B cell (primary cell): ENCODE measurements around the gene PLEKHB1. TPM values are rescaled to one million over a fixed set of nuclear protein-coding genes. Genes with fewer than 3 reads are reported as not detected.

ENCODE experiments used
- ATAC-seq: fragments of 200-7000 bp; cut with Tn5 transposase; one replicate; pipeline ENCODE4 v1.10.0; 2021; ENCODE audit warnings: low read depth, mild to moderate bottlenecking, moderate number of reproducible peaks, moderate library complexity
- CTCF ChIA-PET: fragments of 350-600 bp; sonication (Branson Sonifier 250); formaldehyde crosslinking; loops from one replicate; lab custom pipeline; 2021; ENCODE audit warnings: antibody characterized with exemption, inconsistent platforms; lab: Charles Lee
- POLR2A ChIA-PET: fragments of 350-600 bp; sonication (Branson Sonifier 250); formaldehyde crosslinking; loops from one replicate; lab custom pipeline; 2021; ENCODE audit warnings: antibody characterized with exemption; lab: Charles Lee
- DNase-seq: peaks from one replicate; pipeline ENCODE4 v3.0.0; 2013
- H2AFZ ChIP-seq: 2 replicates; pipeline ENCODE4 v1.6.1; 2012; ENCODE audit warnings: mild to moderate bottlenecking, low read depth, low read length; ENCODE audit not compliant: insufficient read depth, poor library complexity, severe bottlenecking
- H3K27ac ChIP-seq, 2 donors: 1 replicate in 1 of 2; 2 replicates in 1 of 2; pipeline ENCODE4 v1.5.1; 2012 to 2013; ENCODE audit warnings: low read length in 2 of 2, mild to moderate bottlenecking in 2 of 2, moderate library complexity in 1 of 2
- H3K27me3 ChIP-seq, 4 experiments: fragments of 200-600 bp in 1 of 4; sonication (generic) in 1 of 4; replicated peaks in 1 of 4; 1 replicate in 2 of 4; 2 replicates in 2 of 4; pipeline versions ENCODE4 v1.6.1 to v1.7.0; 2013 to 2016; ENCODE audit warnings: low read length in 3 of 4, mild to moderate bottlenecking in 2 of 4, mixed read lengths in 1 of 4, moderate library complexity in 1 of 4; ENCODE audit not compliant: insufficient read depth in 4 of 4, control insufficient read depth in 3 of 4; ENCODE audit errors: control extremely low read depth in 1 of 4
- H3K36me3 ChIP-seq, 2 experiments: replicated peaks in 1 of 2; 1 replicate in 1 of 2; 2 replicates in 1 of 2; pipeline versions ENCODE4 v1.6.1 to v1.7.1; 2013; ENCODE audit warnings: low read length in 1 of 2; ENCODE audit not compliant: insufficient read depth in 2 of 2, control insufficient read depth in 1 of 2; ENCODE audit errors: control extremely low read depth in 1 of 2, extremely low read depth in 1 of 2
- H3K4me1 ChIP-seq, 2 donors: fragments of 200-600 bp in 1 of 2; sonication (generic) in 1 of 2; 1 replicate in 1 of 2; 2 replicates in 1 of 2; pipeline versions ENCODE4 v1.5.1 to v1.6.1; 2013 to 2017; ENCODE audit warnings: low read length in 2 of 2; ENCODE audit not compliant: control insufficient read depth in 2 of 2, insufficient read depth in 2 of 2
- H3K4me2 ChIP-seq: replicated peaks from 2 replicates; pipeline ENCODE3; 2012; ENCODE audit warnings: mild to moderate bottlenecking, low read depth, low read length; ENCODE audit not compliant: poor library complexity, severe bottlenecking
- H3K4me3 ChIP-seq, 5 experiments: fragments of 200-600 bp in 1 of 5; sonication (generic) in 1 of 5; 1 replicate in 3 of 5; 2 replicates in 2 of 5; pipeline versions ENCODE4 v1.5.1 to v1.7.0; 2011 to 2016; ENCODE audit warnings: low read length in 4 of 5, mild to moderate bottlenecking in 4 of 5, low read depth in 2 of 5, control low read depth in 1 of 5, moderate library complexity in 1 of 5; ENCODE audit not compliant: insufficient read depth in 1 of 5; ENCODE audit errors: control extremely low read depth in 1 of 5, extremely low read depth in 1 of 5
- H3K79me2 ChIP-seq: fragments of 200-600 bp; sonication (generic); one replicate; pipeline ENCODE4 v1.6.0; 2016; ENCODE audit warnings: low read length; ENCODE audit not compliant: control insufficient read depth, insufficient read depth
- H3K9ac ChIP-seq: fragments of 200-600 bp; sonication (generic); 2 replicates; pipeline ENCODE4 v1.6.1; 2017; ENCODE audit warnings: mild to moderate bottlenecking, low read length, moderate library complexity
- H3K9me3 ChIP-seq, 3 donors: one replicate each; pipeline versions ENCODE4 v1.6.1 to v1.7.1; 2013; ENCODE audit warnings: low read length in 2 of 3; ENCODE audit not compliant: control insufficient read depth in 2 of 3, insufficient read depth in 1 of 3; ENCODE audit errors: control extremely low read depth in 1 of 3
- H4K20me1 ChIP-seq: 2 replicates; pipeline ENCODE4 v1.6.0; 2012; ENCODE audit warnings: mild to moderate bottlenecking, low read length; ENCODE audit not compliant: insufficient read depth, control insufficient read depth, poor library complexity, severe bottlenecking
- H3K27ac Mint-ChIP-seq: one replicate; pipeline ENCODE4 v1.8.0; 2021; ENCODE audit warnings: mixed read lengths
- H3K27me3 Mint-ChIP-seq: one replicate; pipeline ENCODE4 v1.8.0; 2021; ENCODE audit warnings: mixed read lengths
- H3K4me1 Mint-ChIP-seq: one replicate; pipeline ENCODE4 v1.8.0; 2021; ENCODE audit warnings: mixed read lengths
- H3K4me3 Mint-ChIP-seq: one replicate; pipeline ENCODE4 v1.8.0; 2021; ENCODE audit warnings: mixed read lengths
- H3K9me3 Mint-ChIP-seq: one replicate; pipeline ENCODE4 v1.8.0; 2022; ENCODE audit warnings: mixed read lengths; ENCODE audit not compliant: insufficient read depth
- EZH2 ChIP-seq: IDR thresholded peaks from 2 replicates; pipeline ENCODE4 v1.6.1; 2012; ENCODE audit warnings: borderline replicate concordance, low read depth, mild to moderate bottlenecking, moderate library complexity, low read length; ENCODE audit not compliant: insufficient read depth, poor library complexity, severe bottlenecking
- WGBS: methylation state at CpG from one replicate; pipeline ENCODE4 v1.1.5; 2013; ENCODE audit warnings: missing lambda C conversion rate; ENCODE audit not compliant: insufficient coverage; 5-methylcytosine and 5-hydroxymethylcytosine counted together
- intact Hi-C: fragments of 100-400 bp; cut with micrococcal nuclease; formaldehyde crosslinking; loops from one replicate; pipeline ENCODE4 v1.10.0; 2022
- polyA plus RNA-seq: library from polyadenylated mRNA; depleted of rRNA; stranded (reverse); fragments of >200 nt; gene quantifications from 2 replicates; pipeline ENCODE4 v1.2.3, GENCODE V29; 2012
- total RNA-seq, 2 donors: library from RNA; stranded (reverse); fragments of 120-200 nt in 1 of 2; gene quantifications; 1 replicate in 1 of 2; 2 replicates in 1 of 2; pipeline versions ENCODE4 v1.2.3 to v1.2.4, GENCODE V29; 2013 to 2022
- TF ChIP-seq, protein P1 (sequence below): fragments of 200-600 bp; IDR thresholded peaks from one replicate; pipeline ENCODE4 v1.8.0; 2022; ENCODE audit warnings: antibody characterized with exemption, mild to moderate bottlenecking

The PLEKHB1 gene
- total and polyA plus RNA-seq, 2 donors (not counting 1 experiment from before 2014, with no cell fraction given): 13.8 to 16.7 TPM

DNA sequence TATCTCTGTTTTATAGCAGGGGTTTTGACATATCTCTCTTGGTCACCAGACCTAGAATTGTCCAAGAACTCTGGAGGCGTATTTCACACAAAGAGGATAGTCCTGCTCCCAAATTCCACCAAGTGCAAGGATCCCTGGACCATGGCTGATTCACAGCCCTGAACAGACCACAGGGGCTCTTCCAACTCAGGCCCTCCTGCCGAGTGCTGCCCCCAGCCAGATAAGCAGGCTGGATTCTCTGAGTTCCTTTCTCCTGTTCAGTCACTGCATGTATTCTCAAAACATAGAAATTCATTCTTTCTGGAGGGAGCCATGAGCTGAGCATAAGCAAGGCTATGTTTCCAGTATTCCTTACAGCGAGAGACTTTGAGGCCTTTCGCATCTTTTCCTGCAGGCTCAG is 13.4 kb upstream of the PLEKHB1 start:
- H2AFZ ChIP-seq: no peak overlapping the region
- DNase-seq (no peak), ATAC-seq (no peak)
- intact Hi-C loops: no loop called here
- H3K9me3 ChIP-seq: no peaks in the 10 kb centered on the region
- no peak overlapping the region for H3K4me3 ChIP-seq
- H4K20me1 ChIP-seq: no peaks in the 10 kb centered on the region
- no peak for TF ChIP-seq EZH2
- TF ChIP-seq, protein P1, sequence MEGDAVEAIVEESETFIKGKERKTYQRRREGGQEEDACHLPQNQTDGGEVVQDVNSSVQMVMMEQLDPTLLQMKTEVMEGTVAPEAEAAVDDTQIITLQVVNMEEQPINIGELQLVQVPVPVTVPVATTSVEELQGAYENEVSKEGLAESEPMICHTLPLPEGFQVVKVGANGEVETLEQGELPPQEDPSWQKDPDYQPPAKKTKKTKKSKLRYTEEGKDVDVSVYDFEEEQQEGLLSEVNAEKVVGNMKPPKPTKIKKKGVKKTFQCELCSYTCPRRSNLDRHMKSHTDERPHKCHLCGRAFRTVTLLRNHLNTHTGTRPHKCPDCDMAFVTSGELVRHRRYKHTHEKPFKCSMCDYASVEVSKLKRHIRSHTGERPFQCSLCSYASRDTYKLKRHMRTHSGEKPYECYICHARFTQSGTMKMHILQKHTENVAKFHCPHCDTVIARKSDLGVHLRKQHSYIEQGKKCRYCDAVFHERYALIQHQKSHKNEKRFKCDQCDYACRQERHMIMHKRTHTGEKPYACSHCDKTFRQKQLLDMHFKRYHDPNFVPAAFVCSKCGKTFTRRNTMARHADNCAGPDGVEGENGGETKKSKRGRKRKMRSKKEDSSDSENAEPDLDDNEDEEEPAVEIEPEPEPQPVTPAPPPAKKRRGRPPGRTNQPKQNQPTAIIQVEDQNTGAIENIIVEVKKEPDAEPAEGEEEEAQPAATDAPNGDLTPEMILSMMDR: no peak
- Mint-ChIP-seq H3K4me3 (no peak overlapping the region), H3K27ac (no peak overlapping the region), H3K27me3 (no peaks in the 10 kb centered on the region), H3K9me3 (no peaks in the 10 kb centered on the region), H3K4me1 (no peaks in the 10 kb centered on the region)
- no peak overlapping the region for H3K4me2 ChIP-seq
- WGBS: 95% methylated on average over 2 of the region's 4 CpGs
- no peaks in the 10 kb centered on the region for H3K79me2 ChIP-seq
- no peaks in the 10 kb centered on the region for H3K36me3 ChIP-seq
- H3K9ac ChIP-seq: no peak overlapping the region
- H3K27ac ChIP-seq: no peak overlapping the region
- CTCF ChIA-PET: interaction anchor here (0.8 kb wide), 1 partner anchor 27 kb away, joined by 3 read pairs; no protein-coding TSS in a partner anchor
- POLR2A ChIA-PET: no interaction called here
- no peaks in the 10 kb centered on the region for H3K4me1 ChIP-seq
- H3K27me3 ChIP-seq: no peaks in the 10 kb centered on the region

DNA sequence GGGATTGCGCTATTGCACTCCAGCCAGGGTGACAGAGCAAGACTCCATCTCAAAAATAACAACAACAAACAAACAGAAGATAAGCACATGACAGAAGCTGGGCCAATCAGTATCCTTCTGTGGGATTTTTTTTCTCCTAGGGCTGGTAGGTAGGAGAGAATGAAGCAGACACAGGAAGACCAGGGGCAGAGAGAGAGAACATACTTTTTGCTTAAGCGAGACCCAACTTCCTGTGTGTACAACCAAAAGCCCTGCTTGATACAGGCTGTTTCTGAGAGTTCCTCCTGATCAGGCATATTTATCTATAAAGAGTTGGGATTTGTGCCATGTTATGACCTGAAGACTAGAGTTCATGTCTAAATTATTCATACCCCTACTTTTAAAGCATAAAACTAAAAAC is 12.4 kb upstream of the PLEKHB1 start:
- Mint-ChIP-seq H3K27ac (no peak overlapping the region), H3K4me1 (no peaks in the 10 kb centered on the region), H3K4me3 (no peak overlapping the region), H3K27me3 (no peaks in the 10 kb centered on the region), H3K9me3 (no peaks in the 10 kb centered on the region)
- Histone ChIP-seq H3K36me3 (no peaks in the 10 kb centered on the region), H3K27ac (no peak overlapping the region), H4K20me1 (no peaks in the 10 kb centered on the region), H3K79me2 (no peaks in the 10 kb centered on the region), H3K4me1 (no peaks in the 10 kb centered on the region), H3K27me3 (no peaks in the 10 kb centered on the region), H3K9ac (no peak overlapping the region), H2AFZ (no peak overlapping the region), H3K4me3 (no peak overlapping the region), H3K9me3 (no peaks in the 10 kb centered on the region), H3K4me2 (no peak overlapping the region)
- TF ChIP-seq EZH2: no peak
- TF ChIP-seq, protein P1: no peak
- POLR2A ChIA-PET: no interaction called here
- 29% methylated on average over 1 of the region's 2 CpGs for WGBS
- intact Hi-C loops: no loop called here
- DNase-seq (no peak), ATAC-seq (no peak)
- CTCF ChIA-PET: interaction anchor here (0.8 to 4.8 kb wide), 2 partner anchors 8 to 26 kb away, joined by 3 to 28 read pairs; no protein-coding TSS in a partner anchor
